NCI-H146 treated with DMSO at 0.1 percent for 48 hours (cell line): Measurements from ENCODE around the gene CRYZL1.
"Not testable (repeated sequence)": the region's sequence is repeated elsewhere in the genome, so short reads cannot be mapped to it uniquely, and the experiment has no call there.

Experiments used
- DNase-seq: peaks from one replicate; lab custom pipeline; 2025; ENCODE audit not compliant: unreplicated experiment; lab: John Stamatoyannopoulos, UW

The CRYZL1 gene

GRCh38 chr21:33641352-33642026 is at the start of gene CRYZL1:
Gene CRYZL1, minus strand, starts transcription at chr21:33641741. Its CDS starts 10,190 bp downstream, at chr21:33631551.
- DNase-seq = peak; percentile 94

GRCh38 chr21:33690874-33691273 is 49.3 kb upstream of the CRYZL1 start:
- no peak for DNase-seq

- DNase-seq = no peak
Measured at GRCh38 chr21:33688353-33688752, 46.8 kb upstream of the CRYZL1 start.

DNA sequence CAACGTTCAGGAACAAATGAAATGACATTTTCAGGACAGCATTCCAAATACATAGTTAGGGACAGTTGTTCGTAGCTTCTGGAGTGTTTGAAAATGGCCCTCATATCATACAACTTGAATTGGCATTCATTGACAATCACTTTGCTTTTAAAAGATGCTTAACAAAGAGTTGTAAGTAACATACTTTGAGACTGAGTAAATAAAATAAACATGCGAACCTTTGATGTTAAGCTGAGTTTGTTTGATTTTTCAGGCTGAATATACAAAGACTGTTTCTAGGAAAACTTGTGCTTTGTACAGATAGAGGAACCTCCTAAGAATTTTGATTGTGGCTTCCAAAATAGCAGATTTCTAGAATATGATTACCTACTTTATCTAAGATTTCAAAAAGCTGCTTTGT is 46.1 kb upstream of the CRYZL1 start:
- no peak for DNase-seq

DNA sequence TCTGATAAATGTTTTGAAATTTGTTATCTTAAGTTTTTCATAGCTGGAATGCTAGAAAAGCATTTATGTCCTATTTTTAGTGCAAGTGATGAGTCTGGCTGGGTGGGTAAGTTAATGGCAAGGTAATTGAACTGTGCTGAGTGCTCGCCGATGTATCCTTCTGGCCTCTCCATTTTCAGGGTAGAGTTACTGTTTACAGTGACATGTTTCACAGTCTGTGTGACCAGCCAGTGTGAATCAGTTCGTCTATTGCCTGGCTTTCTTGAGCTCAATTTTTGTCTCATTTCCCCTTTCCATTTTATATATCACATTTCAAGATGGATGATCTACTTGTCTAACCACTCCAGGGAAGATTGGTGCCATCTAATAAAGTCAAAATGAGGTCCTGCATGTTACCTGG is 44.8 kb upstream of the CRYZL1 start:
- DNase-seq = no peak

DNA sequence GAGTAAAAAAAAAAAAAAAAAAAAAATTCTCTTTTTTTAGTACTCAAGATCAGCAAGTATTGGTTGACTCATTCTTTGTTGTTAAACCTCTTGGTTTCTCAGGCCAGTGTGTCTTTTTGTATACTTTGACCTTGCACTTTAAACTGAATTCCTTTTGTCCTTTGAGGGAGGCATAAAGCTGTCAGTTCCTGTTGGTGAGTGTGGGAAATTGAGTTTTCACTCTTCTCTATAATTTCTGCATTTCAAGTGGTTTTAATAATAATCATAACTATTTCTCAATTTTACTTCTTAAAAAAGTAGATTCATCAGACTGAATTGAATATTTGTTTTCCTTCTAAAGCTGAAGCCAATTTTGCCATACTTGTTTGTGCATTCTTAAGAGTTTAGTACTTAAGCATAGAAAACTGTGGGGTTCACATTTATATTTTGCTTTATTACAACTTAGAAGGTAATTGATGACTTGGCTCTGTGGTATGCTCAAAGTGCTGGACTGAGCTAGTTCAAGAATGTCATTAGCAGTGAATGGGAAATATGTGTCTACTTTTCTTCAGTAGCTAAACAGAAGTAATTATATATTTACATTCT is 44.2 kb upstream of the CRYZL1 start:
- no peak for DNase-seq

DNA sequence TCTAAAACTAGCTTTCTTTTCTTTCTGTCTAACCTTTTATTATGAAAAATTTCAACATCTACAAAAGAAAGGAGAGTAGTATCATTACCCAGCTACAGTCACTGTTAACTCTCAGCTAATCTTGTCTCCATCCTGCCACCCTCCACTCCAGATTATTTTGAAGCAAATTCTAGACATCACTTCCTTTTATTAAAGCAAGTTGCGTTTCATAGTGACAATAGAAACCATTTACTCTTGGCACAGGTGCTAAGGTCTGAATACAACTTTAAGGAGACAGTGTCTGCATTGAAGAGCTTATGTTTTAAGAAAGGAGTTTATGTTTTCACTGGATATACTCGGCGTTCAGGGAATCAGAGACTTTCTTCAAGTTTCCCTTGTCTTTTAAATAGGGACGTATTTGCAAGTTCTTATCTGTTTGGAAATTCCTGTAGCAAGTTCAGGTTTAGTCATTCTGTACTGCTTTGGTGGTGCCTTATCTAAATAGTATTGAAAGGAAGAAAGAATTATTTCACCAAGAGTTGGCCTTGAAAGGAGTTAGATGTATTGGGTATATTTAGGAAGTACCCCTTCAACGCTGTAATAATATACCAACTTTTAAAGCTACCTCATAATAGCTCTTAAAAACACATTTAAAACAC is 43.5 kb upstream of the CRYZL1 start:
- DNase-seq = no peak

GRCh38 chr21:33684068-33684467 is 42.5 kb upstream of the CRYZL1 start:
- no peak for DNase-seq

DNA sequence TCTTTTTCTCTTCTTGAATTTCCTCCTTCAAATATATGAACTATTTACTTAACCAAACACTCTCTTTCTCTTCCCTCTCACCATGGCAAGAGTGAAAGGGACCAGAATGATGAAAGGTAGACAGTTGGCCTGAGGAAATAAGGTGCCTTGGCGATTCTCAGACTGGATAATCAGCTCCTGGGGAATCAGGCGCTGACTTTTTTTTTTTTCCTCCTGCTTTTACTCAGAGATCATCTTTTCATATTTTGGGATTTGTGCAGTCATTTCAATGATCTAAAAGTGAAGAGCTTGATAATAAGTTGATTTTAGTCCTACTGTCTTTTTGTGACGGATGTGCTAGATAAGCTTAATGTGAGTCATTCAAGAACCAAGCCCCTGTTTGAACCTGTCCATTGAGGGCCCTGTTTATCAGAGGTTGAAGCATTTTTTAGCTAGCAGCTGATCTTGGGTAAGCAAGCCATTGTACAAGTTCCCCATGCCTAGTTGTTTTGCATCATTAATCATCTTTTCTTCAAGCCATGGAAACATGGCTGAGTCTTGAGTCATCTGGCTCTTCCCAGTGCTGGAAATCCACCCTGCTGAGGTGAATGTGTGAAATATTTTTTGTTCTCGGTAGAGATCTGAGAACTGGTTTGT is 41.6 kb upstream of the CRYZL1 start:
- DNase-seq = no peak

DNA sequence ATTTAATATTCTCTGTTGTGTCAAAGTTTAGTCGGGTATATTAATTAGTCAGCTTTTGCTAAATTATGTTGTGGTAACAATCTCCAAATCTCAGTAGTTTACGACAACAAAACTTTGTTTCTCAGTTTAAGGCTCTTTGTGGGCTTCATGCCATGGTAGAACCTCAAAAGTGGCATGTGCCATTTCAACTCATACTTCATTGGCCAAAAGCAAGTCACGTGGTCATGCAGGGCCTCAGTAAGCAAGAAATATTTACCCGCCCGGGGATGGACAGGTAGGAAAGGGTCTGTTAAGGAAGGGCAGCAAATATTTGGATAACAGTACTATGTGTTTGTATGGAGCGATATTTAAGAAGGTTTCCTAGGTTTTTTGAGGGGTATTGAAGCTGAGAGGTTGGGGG is 39.3 kb upstream of the CRYZL1 start:
- no peak for DNase-seq

DNA sequence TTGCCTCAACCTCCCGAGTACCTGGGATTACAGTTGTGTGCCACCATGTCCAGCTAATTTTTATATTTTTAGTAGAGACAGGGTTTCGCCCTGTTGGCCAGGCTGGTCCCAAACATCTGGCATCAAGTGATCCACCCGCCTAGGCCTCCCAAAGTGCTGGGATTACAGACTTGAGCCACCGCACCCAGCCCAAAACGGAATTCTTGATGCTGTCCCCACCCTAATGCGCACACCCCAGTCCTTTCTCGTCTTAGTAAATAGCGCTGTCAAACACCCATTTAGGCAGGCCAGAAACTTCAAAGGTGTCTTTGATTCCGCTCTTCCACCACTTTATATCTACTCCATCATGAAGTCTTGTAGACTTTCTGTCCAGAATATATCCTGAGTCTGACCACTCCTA is 35.9 kb upstream of the CRYZL1 start:
- DNase-seq = no peak

- not testable (repeated sequence) for DNase-seq
Measured at GRCh38 chr21:33676666-33677065, 35.1 kb upstream of the CRYZL1 start.

- no peak for DNase-seq
Measured at GRCh38 chr21:33674226-33674625, 32.7 kb upstream of the CRYZL1 start.

DNA sequence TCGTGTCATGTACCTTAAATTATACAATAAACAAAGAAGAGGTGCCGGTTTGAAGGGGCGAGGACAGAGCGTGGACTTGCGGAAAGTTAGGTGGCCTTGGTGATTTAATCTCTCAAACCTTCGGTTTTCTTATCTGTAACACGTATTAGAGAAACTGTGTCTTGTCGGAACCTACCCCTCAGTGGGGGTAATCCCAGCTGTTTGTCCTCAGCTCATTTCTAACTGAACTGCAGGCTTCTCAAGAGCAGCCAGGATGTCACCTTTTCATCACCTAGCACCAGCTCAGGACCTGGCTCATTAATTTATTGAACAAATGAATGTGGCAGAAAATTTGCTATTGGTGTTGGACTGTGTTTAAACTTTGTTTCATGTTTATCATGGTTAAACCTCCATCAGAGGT is 31.9 kb upstream of the CRYZL1 start:
- DNase-seq = no peak

- DNase-seq = no peak
Measured at GRCh38 chr21:33670076-33670978, 28.8 kb upstream of the CRYZL1 start.

DNA sequence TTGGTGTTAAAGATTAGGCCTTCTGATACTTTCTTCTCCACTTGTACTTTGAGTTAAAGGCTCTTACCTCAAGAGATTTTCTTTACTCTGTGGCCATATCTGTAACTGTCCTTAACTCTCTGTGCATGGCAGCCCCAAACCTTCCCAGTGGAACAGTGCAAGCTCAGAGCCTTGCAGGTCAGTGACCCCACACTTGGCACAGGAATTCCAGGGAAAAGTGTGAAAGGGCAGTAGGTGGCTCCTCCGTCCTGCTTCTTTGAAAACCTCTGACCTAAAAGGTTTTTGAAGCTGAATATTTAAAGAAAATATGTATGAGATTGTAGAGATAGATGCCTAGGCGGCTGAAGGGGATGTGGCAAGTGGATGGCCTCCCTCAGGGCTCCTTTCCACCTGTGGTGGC is 27.1 kb upstream of the CRYZL1 start:
- DNase-seq = no peak

DNA sequence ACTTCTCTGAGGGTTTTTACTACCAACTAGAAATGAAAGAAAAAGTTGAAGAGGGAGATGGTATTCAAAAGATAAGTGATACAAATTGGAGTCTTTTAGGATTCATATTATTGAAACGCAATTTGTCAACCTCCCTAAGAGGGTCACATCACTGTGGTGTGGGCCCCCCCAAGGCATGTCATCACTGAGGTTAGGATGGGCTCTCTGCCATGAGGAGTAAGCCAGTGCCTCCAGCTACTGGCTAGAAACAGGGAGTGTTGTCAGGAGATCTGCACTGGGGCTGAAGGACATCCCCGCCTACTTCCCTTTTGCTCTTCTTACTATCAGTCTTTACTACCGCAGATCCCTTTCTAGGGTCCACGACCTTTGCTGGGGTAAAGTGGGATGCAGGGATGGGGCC is 26.6 kb upstream of the CRYZL1 start:
- no peak for DNase-seq

GRCh38 chr21:33667636-33668035 is 26.1 kb upstream of the CRYZL1 start:
- no peak for DNase-seq

- no peak for DNase-seq
Measured at GRCh38 chr21:33666153-33666552, 24.6 kb upstream of the CRYZL1 start.

DNA sequence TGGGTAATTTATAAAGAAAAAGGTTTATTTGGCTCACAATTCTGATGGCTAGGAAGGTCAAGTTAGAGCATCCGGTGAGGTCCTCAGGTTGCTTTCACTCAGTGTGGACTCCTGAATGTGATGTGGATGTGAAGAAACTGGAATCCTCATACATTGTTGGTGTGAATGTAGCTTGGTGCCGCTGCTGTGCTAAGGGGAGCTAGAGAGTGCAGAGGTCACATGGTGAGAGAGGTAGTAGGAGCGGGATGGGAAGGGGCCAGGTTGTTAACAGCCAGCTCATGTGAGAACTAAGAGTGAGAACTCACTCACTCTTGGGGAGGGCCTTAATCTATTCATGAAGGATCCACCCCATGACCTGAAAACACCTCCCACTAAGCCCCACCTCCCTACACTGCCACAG is 22.6 kb upstream of the CRYZL1 start:
- no peak for DNase-seq

- no peak for DNase-seq
Measured at GRCh38 chr21:33663241-33663640, 21.7 kb upstream of the CRYZL1 start.
